MCF 10A (cell line): ENCODE results near the gene CNTNAP4. TPM values are rescaled to one million over a fixed set of nuclear protein-coding genes. Genes with fewer than 3 reads are reported as not detected.

Experiments used
- BruUV-seq: library from RNA; stranded (reverse); fragments of 400-500 nt; replicated peaks from 2 replicates; lab custom pipeline; 2021; lab: Mats Ljungman, UMichigan
- CTCF ChIA-PET: fragments of 300-600 bp; sonication (Branson Sonifier 250); formaldehyde crosslinking; extraction: SDS; loops from one replicate; lab custom pipeline; 2021; ENCODE audit warnings: antibody characterized with exemption, inconsistent platforms; lab: Yijun Ruan, JAX
- POLR2A ChIA-PET: fragments of 300-600, 350-650 bp; sonication (Branson Sonifier 250); formaldehyde crosslinking; extraction: SDS; loops from one replicate; lab custom pipeline; 2020; ENCODE audit warnings: antibody characterized with exemption, inconsistent platforms; lab: Yijun Ruan, JAX
- DNase-seq: peaks from one replicate; pipeline ENCODE4 v3.0.0-alpha.2; 2018; ENCODE audit not compliant: unreplicated experiment
- H3K27ac Mint-ChIP-seq: one replicate; pipeline ENCODE4 v1.8.0; 2022; ENCODE audit warnings: mild to moderate bottlenecking, low read depth, mixed read lengths; ENCODE audit not compliant: unreplicated experiment
- H3K27me3 Mint-ChIP-seq: one replicate; pipeline ENCODE4 v1.8.0; 2022; ENCODE audit warnings: mixed read lengths; ENCODE audit not compliant: insufficient read depth, unreplicated experiment
- H3K36me3 Mint-ChIP-seq: one replicate; pipeline ENCODE4 v1.8.0; 2022; ENCODE audit warnings: mild to moderate bottlenecking, moderate library complexity, mixed read lengths; ENCODE audit not compliant: insufficient read depth, unreplicated experiment
- H3K4me1 Mint-ChIP-seq: one replicate; pipeline ENCODE4 v1.8.0; 2022; ENCODE audit warnings: mixed read lengths; ENCODE audit not compliant: insufficient read depth, unreplicated experiment
- H3K4me3 Mint-ChIP-seq: one replicate; pipeline ENCODE4 v1.8.0; 2022; ENCODE audit warnings: mild to moderate bottlenecking, moderate library complexity, mixed read lengths; ENCODE audit not compliant: unreplicated experiment
- H3K9me3 Mint-ChIP-seq: one replicate; pipeline ENCODE4 v1.8.0; 2022; ENCODE audit warnings: mixed read lengths; ENCODE audit not compliant: unreplicated experiment
- CTCF ChIP-seq: fragments of 200-600 bp; IDR thresholded peaks from one replicate; pipeline ENCODE4 v1.8.0; 2022; ENCODE audit warnings: antibody characterized with exemption, mild to moderate bottlenecking; ENCODE audit not compliant: unreplicated experiment
- intact Hi-C: fragments of 100-400 bp; cut with micrococcal nuclease; formaldehyde crosslinking; loops from 2 replicates; pipeline ENCODE4 v1.14.1; 2022
- total RNA-seq: library from RNA; stranded (reverse); gene quantifications from 2 replicates; pipeline ENCODE4 v1.2.3, GENCODE V29; 2022

The CNTNAP4 gene
- total RNA-seq, 1 experiment from 2014 or later: not detected

DNA sequence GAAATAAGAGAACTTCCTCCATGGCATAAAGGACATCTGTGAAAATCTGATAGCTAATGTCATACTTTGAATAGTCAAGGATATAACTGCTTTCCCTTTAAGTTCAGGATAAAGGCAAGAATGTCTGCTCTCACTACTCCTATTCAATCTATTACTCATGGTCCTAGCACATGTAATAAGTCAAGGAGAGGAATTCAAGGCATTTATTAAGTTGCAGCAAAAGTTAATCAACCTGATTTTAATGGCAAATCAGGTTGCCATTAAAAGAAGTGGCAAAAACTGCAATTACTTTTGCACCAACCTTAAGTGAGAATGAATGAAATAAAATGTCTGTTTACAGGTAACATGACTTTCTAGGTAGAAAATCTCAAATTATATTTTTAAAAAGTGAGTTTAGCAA, 225.9 kb downstream of the CNTNAP4 start:
- DNase-seq: no peak
- intact Hi-C loops: no loop called here
- TF ChIP-seq CTCF: no peak
- peaks cover 6% of the 10 kb centered on the region for H3K36me3 Mint-ChIP-seq
- ChIA-PET POLR2A (interaction anchor here (0.5 kb wide), 1 partner anchor 163 kb away, joined by 3 read pairs; no protein-coding TSS in a partner anchor), CTCF (no interaction called here)
- H3K4me3 Mint-ChIP-seq: no peak overlapping the region
- H3K27ac Mint-ChIP-seq: no peak overlapping the region
- BruUV-seq: no TSS peak
- H3K4me1 Mint-ChIP-seq: peaks cover 8% of the 10 kb centered on the region
- H3K9me3 Mint-ChIP-seq: no peaks in the 10 kb centered on the region
- H3K27me3 Mint-ChIP-seq: no peaks in the 10 kb centered on the region

DNA sequence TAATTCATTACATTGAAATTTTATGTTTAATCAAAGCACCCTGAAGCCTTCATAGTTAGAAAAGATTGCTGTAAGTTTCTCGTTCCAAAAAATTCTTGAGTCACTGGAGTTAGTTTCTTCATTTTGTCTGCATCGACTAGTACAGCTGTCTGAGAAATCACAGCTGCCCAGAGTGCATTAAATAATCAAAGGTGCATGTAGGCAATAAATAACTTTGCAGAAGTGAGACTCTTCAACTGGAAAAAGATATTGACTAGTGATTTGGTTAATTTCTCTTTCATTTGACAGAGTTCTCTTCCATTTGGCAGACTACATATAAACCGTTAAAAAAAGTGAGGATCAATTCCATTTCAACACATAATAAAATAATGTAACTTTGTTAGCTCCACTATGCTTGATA, 234.0 kb downstream of the CNTNAP4 start:
- Mint-ChIP-seq H3K36me3 (no peaks in the 10 kb centered on the region), H3K27me3 (peaks cover 19% of the 10 kb centered on the region), H3K9me3 (no peaks in the 10 kb centered on the region), H3K4me1 (peaks cover 5% of the 10 kb centered on the region), H3K27ac (no peak overlapping the region), H3K4me3 (no peak overlapping the region)
- BruUV-seq: no TSS peak
- DNase-seq: no peak
- intact Hi-C loops: no loop called here
- TF ChIP-seq CTCF: no peak
- ChIA-PET CTCF (interaction anchor here (0.6 to 0.7 kb wide), 3 partner anchors 9 to 229 kb away, joined by 3 to 4 read pairs (median 3); no protein-coding TSS in a partner anchor), POLR2A (no interaction called here)

- ChIA-PET CTCF (interaction anchor here (0.6 kb wide), 1 partner anchor 361 kb away, joined by 3 read pairs; no protein-coding TSS in a partner anchor), POLR2A (interaction anchor here (1.0 kb wide), 1 partner anchor 25 kb away, joined by 4 read pairs; no protein-coding TSS in a partner anchor)
- Mint-ChIP-seq H3K9me3 (no peaks in the 10 kb centered on the region), H3K27me3 (no peaks in the 10 kb centered on the region), H3K27ac (no peak overlapping the region), H3K4me1 (no peaks in the 10 kb centered on the region), H3K4me3 (no peak overlapping the region), H3K36me3 (no peaks in the 10 kb centered on the region)
- no peak for DNase-seq
- intact Hi-C loops: no loop called here
- no TSS peak for BruUV-seq
- TF ChIP-seq CTCF: no peak
Observed at GRCh38 chr16:76518781-76519180, 241.6 kb downstream of the CNTNAP4 start.

GRCh38 chr16:76524356-76524755, 247.2 kb downstream of the CNTNAP4 start:
- POLR2A ChIA-PET: no interaction called here
- CTCF ChIA-PET: no interaction called here
- Mint-ChIP-seq H3K27ac (no peak overlapping the region), H3K36me3 (no peaks in the 10 kb centered on the region), H3K9me3 (no peaks in the 10 kb centered on the region), H3K4me1 (no peaks in the 10 kb centered on the region), H3K27me3 (no peaks in the 10 kb centered on the region), H3K4me3 (no peak overlapping the region)
- no peak for TF ChIP-seq CTCF
- BruUV-seq: no TSS peak
- no peak for DNase-seq
- intact Hi-C loops: no loop called here
